SU-DHL-6 (cell line): ENCODE measurements around the gene CAPZA1.

Source experiments
- EZH2phosphoT487 ChIP-seq: fragments of 200-600 bp; sonication (generic), shearing (Covaris generic); conservative IDR thresholded peaks from 2 replicates; pipeline ENCODE4 v1.6.1; 2018; ENCODE audit warnings: mild to moderate bottlenecking, antibody characterized with exemption, low read length, moderate library complexity, mixed read lengths
- TF ChIP-seq, protein P1 (sequence below): fragments of 200-600 bp; sonication (generic); IDR thresholded peaks from one replicate; pipeline ENCODE4 v1.5.1; 2017; ENCODE audit warnings: antibody characterized with exemption, mild to moderate bottlenecking, low read length, moderate library complexity; ENCODE audit not compliant: insufficient read depth, poor library complexity, severe bottlenecking

DNA sequence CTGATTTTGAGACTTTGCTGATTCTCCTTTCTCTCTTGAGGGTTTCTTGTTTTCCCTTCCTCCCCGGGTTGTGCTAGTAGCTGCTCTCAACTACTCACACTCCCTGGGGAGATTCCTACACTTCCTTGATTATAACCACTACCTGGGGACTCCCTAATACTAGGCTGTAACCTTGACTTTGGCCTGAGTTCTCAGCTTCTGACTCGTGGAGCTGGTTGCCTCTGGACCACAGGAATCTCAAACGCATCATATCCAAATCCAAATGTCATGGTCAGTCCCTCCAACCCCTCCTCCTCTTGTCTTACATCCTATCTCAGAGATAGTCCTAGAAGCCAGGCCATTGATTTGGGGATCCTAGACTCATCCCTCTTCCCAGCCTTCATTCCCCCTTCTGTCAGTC is 66.8 kb downstream of the CAPZA1 start:
- TF ChIP-seq, protein P1, sequence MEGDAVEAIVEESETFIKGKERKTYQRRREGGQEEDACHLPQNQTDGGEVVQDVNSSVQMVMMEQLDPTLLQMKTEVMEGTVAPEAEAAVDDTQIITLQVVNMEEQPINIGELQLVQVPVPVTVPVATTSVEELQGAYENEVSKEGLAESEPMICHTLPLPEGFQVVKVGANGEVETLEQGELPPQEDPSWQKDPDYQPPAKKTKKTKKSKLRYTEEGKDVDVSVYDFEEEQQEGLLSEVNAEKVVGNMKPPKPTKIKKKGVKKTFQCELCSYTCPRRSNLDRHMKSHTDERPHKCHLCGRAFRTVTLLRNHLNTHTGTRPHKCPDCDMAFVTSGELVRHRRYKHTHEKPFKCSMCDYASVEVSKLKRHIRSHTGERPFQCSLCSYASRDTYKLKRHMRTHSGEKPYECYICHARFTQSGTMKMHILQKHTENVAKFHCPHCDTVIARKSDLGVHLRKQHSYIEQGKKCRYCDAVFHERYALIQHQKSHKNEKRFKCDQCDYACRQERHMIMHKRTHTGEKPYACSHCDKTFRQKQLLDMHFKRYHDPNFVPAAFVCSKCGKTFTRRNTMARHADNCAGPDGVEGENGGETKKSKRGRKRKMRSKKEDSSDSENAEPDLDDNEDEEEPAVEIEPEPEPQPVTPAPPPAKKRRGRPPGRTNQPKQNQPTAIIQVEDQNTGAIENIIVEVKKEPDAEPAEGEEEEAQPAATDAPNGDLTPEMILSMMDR = no peak
- TF ChIP-seq EZH2phosphoT487 = no peak
